HepG2 (cell line): Measurements from ENCODE around the gene KCTD4. TPM values are rescaled to one million over a fixed set of nuclear protein-coding genes. Genes with fewer than 3 reads are reported as not detected.

Experiments used
- AFF4 ChIP-seq: sonication (generic); formaldehyde crosslinking; IDR thresholded peaks from 2 replicates; pipeline ENCODE4 v1.4.0; 2020; ENCODE audit warnings: missing genetic modification reagents
- CREM ChIP-seq, 2 experiments: sonication (generic) in 1 of 2; formaldehyde crosslinking in 1 of 2; IDR thresholded peaks; 2 replicates each; pipeline versions ENCODE4 v1.4.0 to v1.6.1; 2016 to 2020; ENCODE audit warnings: antibody characterized with exemption in 1 of 2, mild to moderate bottlenecking in 1 of 2, missing genetic modification reagents in 1 of 2
- DR1 ChIP-seq: sonication (generic); formaldehyde crosslinking; IDR thresholded peaks from 2 replicates; pipeline ENCODE4 v1.8.0; 2021; ENCODE audit warnings: mild to moderate bottlenecking, missing genetic modification reagents, inconsistent platforms
- MAFG ChIP-seq: sonication (generic); formaldehyde crosslinking; IDR thresholded peaks from 2 replicates; pipeline ENCODE4 v1.5.1; 2020; ENCODE audit warnings: mild to moderate bottlenecking, missing genetic modification reagents
- SMARCC2 ChIP-seq: fragments of 450-650 bp; IDR thresholded peaks from 2 replicates; pipeline ENCODE4 v1.6.1; 2017; ENCODE audit warnings: antibody characterized with exemption, mild to moderate bottlenecking
- ZBTB1 ChIP-seq: sonication (generic); formaldehyde crosslinking; IDR thresholded peaks from 2 replicates; pipeline ENCODE4 v1.4.0; 2020; ENCODE audit warnings: missing genetic modification reagents, borderline replicate concordance
- ZNF484 ChIP-seq: sonication (generic); formaldehyde crosslinking; IDR thresholded peaks from 2 replicates; pipeline ENCODE4 v1.5.1; 2020; ENCODE audit warnings: mild to moderate bottlenecking, low read depth, missing genetic modification reagents, borderline replicate concordance
- ZNF543 ChIP-seq: sonication (generic); formaldehyde crosslinking; IDR thresholded peaks from 2 replicates; pipeline ENCODE4 v1.4.0; 2020; ENCODE audit warnings: mild to moderate bottlenecking, missing genetic modification reagents
- ZNF784 ChIP-seq: sonication (generic); formaldehyde crosslinking; IDR thresholded peaks from 2 replicates; pipeline ENCODE4 v1.5.1; 2020; ENCODE audit warnings: missing genetic modification reagents, mild to moderate bottlenecking, borderline replicate concordance
- ZNF891 ChIP-seq: sonication (generic); formaldehyde crosslinking; IDR thresholded peaks from 2 replicates; pipeline ENCODE4 v1.5.0; 2020; ENCODE audit warnings: mild to moderate bottlenecking, missing genetic modification reagents
- polyA plus RNA-seq, 8 experiments: library from polyadenylated mRNA; depleted of rRNA in 3 of 8; stranded (reverse) in 7 of 8; unstranded in 1 of 8; fragments of >200 nt; fragmentation: Illumina TruSeq in 4 of 8; extraction: Trizol in 4 of 8; gene quantifications; 2 replicates each; pipeline versions ENCODE4 v1.2.1 to v1.2.3, GENCODE V29; 2011 to 2016; ENCODE audit warnings: low read depth in 4 of 8, missing spikeins in 1 of 8, mixed read lengths in 1 of 8; ENCODE audit not compliant: insufficient read depth in 1 of 8
- total RNA-seq, 5 experiments: library from RNA; depleted of rRNA; stranded (reverse); fragments of >200 nt; fragmentation: Illumina TruSeq; extraction: Trizol; gene quantifications; 2 replicates each; pipeline ENCODE4 v1.2.3, GENCODE V29; 2016; ENCODE audit warnings: low read depth in 1 of 5

Gene KCTD4
- total and polyA plus RNA-seq, 2 of the 13 experiments (the other 11 are each of a cell fraction or from before 2014, with no cell fraction given) = not detected

GRCh38 chr13:45215392-45216077, 14.7 kb upstream of the KCTD4 start (continued):
- TF ChIP-seq AFF4 = no peak
- no peak for TF ChIP-seq ZBTB1 (CRISPR knock-in tag)
- TF ChIP-seq MAFG (CRISPR knock-in tag) = no peak
- no peak for TF ChIP-seq ZNF484 (CRISPR knock-in tag)
- TF ChIP-seq ZNF784 (CRISPR knock-in tag) = no peak
- TF ChIP-seq ZNF543 (CRISPR knock-in tag) = no peak
- no peak for TF ChIP-seq CREM (IDR thresholded peaks at IDR 0.05)
- TF ChIP-seq CREM (CRISPR knock-in tag; IDR thresholded peaks at IDR 0.05) = no peak
- TF ChIP-seq SMARCC2 = no peak
- TF ChIP-seq DR1 = no peak
- no peak for TF ChIP-seq ZNF891 (CRISPR knock-in tag)
